G401.6 (cell line): ENCODE results near the gene TUBGCP2.

Source experiments
- FAIRE-seq: peaks from 2 replicates; lab custom pipeline; 2012; peaks lifted over from hg19 to GRCh38; lab: Jason Lieb, UNC

TUBGCP2 gene

GRCh38 chr10:133308421-133309099 lies at the start of gene TUBGCP2, which contains the start of gene ZNF511:
Gene TUBGCP2, minus strand, starts transcription at chr10:133308872. Its CDS starts 5,931 bp downstream, at chr10:133302941.
Gene ZNF511, plus strand, starts transcription at chr10:133308914. Its CDS starts 30 bp downstream, at chr10:133308944.
- FAIRE-seq = no peak

DNA sequence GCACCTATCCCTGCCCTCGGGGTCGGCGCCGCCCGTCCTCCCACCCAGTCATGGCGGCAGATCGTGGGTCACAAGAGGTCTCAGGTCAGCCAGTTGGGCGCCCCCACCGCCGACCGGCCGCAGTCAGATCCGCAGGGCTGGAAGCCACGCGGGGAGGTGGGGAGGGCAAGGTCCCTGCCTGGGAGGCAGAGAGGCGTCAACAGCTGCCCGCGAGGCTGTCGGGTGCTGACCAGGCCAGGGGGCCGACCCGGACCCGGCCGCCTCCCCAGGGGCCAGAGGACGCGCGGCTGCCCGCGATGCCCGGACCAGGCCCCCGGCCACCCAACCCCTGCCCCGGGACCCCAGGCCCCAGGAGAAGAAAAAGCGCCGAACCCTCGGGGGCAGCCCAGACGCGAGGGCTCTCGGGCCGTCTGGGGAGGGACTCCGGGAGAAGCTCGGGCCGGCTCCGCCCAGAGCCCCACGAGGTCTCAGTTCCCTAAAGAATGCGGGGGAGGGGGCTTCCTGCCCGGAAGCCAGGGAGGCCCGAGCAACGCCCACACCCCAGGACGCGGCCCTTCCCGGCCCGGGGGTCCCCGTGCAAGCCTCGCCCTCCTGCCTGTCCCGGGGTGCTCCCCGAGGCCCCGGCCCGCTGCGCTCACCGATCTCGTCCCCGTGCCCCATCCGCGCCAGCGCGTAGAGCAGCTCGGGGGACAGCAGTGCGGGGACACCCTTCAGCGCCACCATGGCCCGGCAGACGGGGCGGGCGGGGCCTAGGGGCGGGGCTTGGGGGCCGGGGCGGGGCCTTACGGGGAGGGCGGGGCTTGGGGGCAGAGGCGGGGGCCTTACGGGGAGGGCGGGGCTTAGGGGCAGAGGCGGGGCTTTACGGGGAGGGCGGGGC lies 48.9 kb upstream of the TUBGCP2 start, which contains the start of gene FUOM:
Gene FUOM (minus strand): TSS at position 735 of the 877 bp plus-strand sequence. CDS start 12 bp downstream, at position 723.
- no peak for FAIRE-seq

- FAIRE-seq = no peak
These were observed 48.0 kb upstream of the TUBGCP2 start for GRCh38 chr10:133356549-133357284.

DNA sequence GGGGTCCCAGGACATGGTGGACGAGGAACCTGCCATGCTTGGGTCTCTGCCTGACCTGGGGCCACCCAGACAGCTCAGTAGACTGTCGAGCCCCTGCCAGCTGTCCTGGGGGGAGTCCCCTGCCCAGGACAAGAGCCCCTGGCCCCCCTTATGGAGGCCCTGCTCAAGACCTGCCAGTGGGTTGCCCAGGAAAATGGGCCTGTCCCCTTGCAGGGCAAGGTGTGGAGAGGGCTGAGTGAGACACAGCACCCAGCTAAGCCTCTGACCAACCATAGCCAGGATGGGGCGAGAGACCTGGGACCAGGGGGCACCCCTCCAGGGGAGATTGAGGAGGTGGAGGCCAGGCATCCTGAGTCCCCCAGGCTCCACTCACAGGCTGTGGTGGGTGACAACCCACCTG lies 47.3 kb upstream of the TUBGCP2 start:
- FAIRE-seq = no peak

DNA sequence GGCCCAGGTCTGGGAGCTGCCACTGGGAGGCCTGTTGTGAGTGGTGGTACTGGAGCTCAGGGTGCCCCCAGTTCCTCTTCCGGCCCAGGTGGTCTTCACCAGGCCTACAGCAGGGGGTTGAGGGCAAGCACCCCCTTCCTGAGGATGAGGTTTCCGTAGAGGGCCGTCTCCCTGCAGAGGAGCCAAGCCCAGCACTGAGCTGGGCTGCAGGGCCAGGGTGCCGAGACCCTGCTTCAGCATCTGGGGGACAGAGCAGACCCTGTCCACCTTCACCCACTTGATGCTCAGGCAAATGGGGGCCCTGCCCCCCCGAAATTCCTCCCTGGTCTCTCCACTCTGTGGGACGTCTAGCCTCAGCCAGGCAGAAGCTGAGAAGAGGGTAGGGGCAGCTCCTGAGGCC lies 46.6 kb upstream of the TUBGCP2 start:
- FAIRE-seq = no peak

DNA sequence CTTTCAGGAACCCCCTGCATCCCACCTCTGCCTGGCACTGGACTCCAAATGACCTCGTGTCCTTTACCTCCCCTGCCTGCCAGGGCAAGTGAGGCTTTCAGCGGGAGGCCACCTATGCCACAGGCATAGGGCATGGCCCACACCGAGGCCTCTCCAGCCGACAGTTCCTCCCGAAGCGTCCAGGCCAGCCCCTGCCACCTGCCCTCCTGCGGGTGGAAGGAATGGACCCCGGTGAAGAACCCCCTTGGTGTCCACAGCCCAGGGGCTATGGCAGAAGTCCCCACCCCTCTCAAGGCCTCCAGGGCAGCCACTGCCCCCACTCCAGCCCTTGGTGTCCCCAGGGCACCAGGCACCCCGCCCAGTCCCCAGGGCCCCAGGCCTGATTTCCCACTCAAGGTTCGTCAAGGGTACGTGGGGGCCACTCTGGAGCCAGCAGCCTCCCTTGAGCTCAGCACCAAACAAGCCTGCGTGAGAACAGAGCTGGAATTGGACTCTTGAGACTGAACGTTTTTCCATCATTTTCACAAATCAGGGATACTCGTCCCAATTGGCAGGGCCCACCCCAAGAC lies 46.1 kb upstream of the TUBGCP2 start:
- FAIRE-seq = no peak

DNA sequence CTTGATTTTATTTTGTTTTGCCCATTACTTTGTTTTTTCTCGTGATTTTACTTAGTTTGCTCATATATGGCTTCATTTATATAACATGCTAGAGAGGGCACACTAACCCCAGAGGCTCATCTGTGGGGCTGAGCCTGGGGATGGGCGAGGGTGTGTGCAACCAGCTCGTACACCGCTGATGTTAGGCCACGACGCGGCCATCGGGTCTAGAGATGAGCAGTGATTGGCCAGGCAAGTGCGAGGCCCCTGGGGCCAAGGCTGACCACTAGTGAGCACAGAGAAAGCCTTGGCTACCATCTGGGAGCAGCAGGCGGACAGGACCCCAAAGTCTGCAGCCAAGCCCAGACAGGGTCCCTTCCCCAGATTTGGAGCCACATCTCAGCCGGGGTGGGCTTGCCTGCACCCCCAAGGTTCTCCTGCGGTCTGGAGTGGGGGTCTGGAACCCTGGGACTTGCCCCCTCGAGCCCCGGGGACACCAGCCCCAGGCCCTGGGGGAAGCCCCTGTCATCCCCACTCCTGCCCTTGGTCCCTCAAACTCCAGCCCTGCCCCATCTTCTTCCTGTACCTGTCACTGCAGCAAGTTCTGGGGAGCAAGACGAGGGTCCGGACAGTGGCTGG lies 45.4 kb upstream of the TUBGCP2 start:
- no peak for FAIRE-seq

GRCh38 chr10:133353202-133353959 lies 44.7 kb upstream of the TUBGCP2 start:
- no peak for FAIRE-seq

- no peak for FAIRE-seq
These were observed 43.0 kb upstream of the TUBGCP2 start for GRCh38 chr10:133351408-133352318.

DNA sequence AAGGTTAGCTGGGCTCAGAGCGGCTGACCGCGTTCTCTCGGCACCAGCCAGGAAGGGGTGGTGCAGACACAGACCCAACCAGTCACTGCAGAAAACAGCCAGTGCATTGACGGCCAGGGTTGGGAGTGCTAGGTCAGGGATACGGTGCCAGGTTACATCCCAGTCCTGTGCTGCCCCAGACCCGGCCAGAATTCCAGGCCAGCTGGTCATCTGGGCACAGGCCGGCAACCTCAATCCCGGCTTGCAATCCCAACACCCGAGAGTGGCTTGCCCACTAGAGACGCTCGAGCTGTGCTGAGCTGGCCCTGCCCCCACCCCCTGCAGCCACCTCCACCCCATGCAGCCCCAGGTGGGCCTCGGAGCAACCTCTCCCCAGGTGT lies 42.3 kb upstream of the TUBGCP2 start:
- no peak for FAIRE-seq

DNA sequence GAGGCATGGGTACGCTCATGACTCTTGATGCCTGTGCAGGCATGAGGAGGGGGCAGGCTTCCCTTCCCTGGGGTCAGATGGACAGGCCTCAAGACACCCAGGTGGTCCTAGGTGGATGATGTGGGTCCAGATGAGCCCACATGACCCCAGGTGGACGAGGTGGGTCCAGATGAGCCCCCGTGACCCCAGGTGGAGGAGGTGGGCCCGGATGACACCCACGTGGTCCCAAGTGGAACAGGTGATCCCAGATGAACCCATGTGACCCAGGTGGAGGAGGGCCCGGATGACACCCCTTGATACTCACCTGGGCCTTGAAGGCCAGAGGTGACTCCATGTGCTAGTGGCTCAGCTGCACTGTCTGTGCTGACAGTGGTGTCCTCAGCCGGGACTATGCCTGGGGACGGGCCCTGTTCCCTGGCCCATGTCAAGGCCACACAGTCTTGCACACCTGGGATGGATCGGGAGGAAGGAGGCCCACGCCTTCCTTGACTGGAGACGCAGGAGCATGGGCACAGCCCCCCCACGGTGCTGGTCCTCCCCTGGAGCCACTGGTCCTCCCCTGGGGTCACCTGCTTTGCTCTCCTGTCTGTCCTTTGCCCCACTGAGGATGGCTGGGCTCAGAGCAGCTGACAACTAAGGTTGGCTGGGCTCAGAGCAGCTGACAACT lies 41.7 kb upstream of the TUBGCP2 start:
- FAIRE-seq = no peak

DNA sequence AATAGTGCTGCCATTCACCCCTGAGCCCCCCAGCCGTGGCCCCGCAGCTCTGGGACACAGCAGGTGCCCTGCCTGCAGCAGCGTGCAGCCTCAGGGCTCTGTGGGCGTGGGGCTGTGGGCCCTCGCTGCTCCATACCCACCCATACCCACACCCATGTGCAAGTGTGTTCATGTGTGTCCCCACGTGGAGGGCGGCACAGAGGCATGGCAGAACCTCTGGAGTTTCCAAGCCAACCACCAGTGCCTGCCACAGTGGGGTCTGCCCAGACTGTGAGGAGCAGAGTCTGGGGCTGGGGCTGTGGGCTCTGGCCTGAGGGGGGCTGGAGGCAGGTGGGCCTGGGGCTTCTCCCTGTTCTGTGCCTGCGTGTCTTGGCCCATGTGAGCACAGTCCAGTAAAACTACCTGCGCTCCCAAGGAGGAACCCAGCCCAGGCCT lies 40.9 kb upstream of the TUBGCP2 start:
- no peak for FAIRE-seq

DNA sequence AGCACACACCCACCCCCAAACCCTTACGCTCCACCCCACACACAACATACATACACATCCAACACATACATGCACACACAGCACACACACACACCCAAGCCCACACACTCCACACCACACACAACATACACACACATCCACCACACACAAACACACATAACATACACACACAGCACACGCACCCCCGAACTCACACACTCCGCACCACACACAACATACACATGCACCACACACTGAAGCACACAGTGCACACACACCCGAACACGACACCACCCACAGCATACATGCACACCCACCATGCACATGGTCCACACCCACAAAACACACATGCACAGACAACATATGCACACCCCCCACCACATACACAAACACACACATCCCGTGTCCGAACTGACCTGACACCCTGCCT lies 40.5 kb upstream of the TUBGCP2 start:
- no peak for FAIRE-seq

DNA sequence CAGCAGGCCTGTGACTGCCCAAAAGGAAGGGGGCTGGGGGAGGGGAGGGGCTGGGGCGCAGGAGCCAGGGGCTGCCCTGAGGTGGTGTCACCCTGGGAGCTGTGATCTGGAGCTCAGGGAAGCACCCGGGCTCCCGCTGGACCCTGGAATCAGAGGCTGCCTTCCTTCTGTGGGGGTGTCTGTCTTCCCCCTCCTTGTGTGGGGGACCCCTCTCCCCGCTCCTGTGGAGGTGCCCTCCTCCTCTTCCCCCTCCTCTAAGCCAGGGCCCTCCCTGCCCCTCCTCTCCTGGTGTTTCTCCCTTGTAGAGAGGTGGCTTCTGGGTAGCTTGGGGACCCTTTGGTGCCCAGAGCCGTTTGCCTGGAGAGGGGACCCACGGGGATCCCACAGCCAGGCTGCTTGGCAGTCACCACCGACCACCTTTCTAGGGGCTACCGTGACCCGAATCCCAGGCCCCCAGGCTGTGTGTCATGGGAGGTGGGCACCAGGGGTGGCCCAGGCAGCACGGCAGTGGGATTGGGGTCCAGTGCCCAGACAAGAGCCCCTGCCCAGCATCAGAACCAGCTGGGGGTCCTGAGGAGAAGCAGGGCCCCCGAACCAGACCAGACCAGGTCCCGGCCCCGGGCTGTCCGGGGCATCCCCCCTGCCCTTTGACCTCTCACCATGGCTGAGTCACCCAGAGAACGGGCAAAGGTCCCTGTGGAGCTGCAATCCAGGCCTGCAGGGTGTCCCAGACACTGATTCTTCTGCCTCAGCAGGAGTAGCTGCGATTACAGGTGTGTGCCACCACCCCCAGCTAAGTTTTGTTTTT lies 39.2 kb upstream of the TUBGCP2 start:
- no peak for FAIRE-seq

DNA sequence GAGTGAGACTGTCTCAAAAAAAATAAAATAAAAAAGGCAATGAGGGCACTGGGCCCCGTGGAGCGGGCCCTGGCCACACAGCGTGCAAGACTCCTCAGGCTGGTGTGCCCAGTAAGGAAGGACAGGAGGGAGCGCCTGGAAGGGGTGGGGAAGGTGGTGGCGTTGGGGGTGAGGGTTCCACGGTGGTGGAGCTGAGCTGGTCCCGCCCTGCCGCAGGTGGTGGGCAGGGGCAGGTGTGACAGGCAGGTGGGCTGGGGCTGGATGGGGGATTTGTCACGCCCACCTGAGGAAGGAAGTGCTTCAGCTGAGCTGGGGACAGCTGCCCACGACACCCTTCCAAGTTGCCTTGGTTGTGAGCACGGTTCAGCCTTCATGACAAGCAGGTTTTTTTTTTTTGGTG lies 37.7 kb upstream of the TUBGCP2 start:
- no peak for FAIRE-seq

DNA sequence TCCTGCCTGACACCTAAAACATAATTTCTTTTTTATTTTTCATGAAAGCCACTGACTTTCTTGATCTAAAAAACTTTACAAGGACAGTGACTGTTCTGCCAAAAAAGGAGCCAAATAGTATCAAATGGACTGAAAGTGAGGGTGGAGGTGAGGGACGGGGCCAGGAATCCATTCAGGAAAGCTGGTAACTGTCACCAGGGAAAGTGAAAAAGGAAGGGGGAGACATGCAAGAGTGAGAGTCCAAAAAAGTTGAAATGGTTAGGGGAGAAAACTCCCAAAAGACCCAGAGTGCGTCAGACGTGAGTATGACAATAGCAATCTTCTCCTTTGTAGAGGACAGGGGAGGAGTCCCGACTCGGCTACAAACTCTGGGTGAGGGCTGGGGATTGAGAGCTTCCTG lies 35.6 kb upstream of the TUBGCP2 start:
- FAIRE-seq = no peak

DNA sequence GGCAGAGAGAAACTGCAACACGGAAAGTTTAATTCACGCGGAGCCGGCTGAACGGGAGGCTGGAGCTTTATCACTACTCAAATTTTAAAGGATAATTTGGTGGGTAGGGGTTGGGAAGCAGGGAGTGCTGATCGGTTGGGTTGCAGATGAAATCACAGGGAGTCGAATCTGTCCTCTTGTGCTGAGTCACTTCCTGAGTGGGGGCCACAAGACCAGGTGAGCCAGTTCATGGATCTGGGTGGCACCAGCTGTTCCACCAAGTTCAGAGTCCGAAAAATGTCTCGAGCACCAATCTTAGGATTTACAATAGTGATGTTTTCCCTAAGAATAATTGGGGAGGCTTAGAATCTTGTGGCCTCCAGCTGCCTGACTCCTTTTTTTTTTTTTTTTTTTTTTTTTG lies 34.9 kb upstream of the TUBGCP2 start:
- FAIRE-seq = no peak

DNA sequence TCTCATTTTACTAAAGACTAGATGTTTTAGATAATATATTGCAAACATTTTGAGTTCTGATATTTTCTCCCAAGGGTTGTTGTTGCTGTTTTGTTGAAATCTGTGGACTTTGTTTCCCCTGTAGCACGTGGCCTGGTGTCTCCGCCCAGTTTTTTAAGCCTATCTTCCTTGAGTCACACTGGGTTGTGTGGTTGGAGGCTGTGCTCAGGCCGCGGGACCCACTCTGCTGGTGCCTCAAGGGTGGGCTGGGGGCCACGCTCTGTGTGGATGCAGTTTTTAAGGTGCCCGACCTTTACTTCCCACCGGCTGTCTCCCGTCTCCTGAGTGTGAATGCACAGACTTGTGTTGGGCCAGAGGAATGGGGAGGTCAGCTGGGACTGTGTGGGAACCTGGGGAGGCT lies 34.3 kb upstream of the TUBGCP2 start:
- no peak for FAIRE-seq

- FAIRE-seq = no peak
These were observed 33.3 kb upstream of the TUBGCP2 start for GRCh38 chr10:133341983-133342382.
